Stimulated activated CD8-positive, alpha-beta memory T cell treated with anti-CD3 and anti-CD28 coated beads, Interleukin-12 subunit alpha, Interleukin-12 subunit beta, amount 100 ng/mL, for 1 hour (primary cell): ENCODE data around the gene IFNB1.

Experiments used
- DNase-seq: peaks from one replicate; pipeline ENCODE4 v3.0.0-alpha.2; 2020; ENCODE audit warnings: low read depth

The IFNB1 gene

DNA sequence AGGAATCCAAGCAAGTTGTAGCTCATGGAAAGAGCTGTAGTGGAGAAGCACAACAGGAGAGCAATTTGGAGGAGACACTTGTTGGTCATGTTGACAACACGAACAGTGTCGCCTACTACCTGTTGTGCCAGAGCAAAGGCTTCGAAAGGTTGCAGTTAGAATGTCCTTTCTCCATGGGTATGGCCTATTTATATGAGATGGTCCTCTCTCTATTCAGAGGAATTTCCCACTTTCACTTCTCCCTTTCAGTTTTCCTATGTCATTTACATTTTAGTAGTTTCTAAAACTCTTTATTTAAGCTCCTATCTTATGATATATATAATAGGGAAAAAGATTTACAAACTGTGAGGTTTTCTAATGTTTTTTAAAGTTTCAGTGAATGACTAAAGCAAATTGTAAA is at the start of gene IFNB1:
IFNB1 (minus strand) TSS at position 162 of the 400 bp plus-strand sequence; CDS start at position 89, 73 bp downstream.
- DNase-seq = no peak

DNA sequence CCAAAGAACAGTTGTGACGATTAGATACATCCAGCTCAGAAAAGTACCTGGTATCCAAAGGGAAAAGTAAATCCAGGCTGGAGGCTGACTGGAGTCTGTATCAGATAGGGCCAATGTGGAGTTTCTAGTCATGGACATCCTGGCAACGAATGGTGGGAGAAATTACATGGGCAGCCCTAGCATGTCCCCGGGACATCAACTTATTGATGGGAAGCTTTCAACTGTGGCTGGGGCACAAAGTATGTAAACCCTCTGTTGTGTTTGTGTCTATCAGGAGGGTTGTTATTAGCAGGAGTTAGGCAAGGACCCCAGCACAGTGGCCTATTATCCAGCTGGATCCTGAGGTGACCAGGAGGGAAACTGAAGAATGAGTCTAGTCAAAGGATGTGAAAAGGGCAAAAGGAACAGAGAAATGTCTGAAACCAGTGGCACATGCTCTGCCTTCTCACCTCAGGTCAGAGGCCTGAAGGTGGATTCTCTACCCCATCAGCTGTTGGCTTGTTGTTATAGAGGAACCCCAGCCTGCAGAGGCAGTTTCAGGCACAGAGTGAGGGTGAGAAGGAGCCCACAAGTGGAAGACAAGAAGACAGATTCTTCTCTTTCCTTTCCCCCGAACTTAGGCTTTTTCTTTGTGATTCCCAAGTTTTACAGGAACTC is 44.0 kb upstream of the IFNB1 start:
- DNase-seq = no peak

DNA sequence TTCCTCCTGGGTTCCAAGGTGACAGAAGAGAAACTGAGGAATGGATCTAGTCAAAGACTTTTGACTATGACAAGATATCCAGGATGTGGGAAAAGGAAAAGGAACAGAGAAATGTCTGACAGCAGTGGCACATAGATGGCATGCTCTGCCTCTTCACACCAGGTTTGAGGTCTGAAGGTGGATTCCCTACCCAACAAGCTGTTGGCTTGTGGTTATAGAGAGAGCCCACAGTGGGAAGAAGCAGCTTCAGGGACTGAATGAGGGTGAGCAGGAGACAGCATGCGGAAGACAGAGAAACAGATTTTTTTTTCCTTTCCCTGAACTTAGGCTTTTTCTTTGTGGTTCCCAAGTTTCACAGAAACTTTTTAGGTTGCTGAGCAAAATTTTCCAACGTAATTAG is 43.3 kb upstream of the IFNB1 start:
- no peak for DNase-seq

DNA sequence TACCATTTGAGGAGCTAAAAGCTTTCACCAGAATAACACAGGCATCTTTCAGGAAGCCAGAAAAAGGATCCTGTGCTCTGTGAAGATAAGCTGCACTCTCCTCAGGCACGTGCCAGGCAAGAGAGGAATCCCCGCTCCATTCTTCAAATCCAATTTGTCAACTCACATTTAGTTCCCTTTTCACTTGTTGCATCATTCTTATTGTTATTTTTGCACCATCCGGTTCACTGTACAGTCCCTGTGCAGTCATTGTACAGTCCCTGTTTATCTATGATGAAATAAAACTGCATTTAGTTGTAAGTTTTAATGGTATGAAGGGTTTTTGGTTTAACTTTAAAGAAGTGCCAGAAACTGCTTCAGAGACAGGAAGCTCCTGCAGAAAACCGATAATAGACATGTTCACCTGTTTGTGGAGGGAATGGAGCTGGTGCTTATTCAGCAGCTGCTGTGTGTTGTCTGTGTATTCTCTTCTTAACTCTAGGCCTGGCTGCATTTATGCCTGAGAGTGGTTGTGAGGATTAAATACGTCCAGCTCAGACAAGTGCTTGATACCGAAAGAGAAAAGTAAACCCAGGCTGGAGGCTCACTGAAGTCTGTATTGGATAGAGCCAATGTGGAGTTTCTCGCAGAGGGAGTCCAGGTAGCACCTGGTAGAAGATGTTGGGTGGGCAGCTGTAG is 41.5 kb upstream of the IFNB1 start:
- no peak for DNase-seq

DNA sequence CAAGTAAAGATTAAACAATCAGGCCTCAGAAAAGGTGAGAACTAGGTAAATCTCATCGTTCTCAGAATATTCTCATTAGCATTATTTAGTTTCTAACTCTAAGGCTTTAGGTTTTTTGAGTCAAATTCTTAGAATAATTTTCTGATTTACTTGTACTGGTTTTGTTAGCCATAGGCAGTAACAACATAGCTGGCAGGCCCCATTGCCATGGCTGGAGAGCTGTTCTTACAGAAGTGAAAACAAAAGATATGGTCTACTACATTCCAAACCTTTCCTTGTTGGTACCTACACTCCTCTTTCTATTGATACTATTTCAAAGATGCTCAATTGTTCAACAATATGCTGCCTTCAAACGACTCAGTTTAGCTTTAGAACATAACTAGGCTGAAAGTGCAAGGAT is 36.6 kb upstream of the IFNB1 start:
- no peak for DNase-seq

DNA sequence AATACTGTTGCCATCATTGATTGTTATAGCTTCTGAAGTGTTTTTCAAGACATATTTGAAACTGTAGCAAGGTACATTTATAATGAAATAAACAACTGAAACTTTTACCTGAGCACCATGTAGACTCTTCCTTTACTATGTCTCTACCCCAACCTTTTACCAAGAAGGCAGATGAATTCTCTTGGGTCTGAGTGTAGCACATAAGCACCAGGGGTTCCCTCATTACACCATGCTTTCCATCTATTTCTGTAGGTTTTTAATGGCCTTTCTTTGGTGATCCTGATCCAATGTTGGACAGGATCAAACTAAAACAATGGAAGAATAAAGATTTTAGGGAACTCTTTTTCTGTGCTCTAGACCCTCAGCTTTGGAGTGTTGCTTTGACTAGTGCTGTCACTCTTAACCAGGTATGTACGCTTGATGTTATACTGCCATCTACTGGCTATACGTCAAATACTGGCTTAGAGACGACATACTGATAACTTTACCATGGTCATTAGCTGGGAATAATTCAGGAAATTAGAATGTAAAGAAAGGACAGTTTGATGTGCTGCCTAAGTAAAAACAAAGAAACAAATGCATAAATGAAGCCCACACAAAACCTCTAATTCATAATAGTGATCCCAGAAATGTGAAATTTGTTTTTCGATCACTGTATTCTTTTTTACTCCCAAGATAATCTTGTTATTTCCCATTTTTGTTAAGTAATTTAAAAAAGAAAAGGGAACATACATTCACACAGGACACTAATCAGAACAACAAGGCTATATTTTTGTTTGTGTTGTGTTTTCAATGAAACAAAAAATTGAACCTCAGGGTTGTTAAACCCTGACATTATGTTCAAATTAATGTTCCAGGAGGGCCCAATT is 33.2 kb upstream of the IFNB1 start:
- DNase-seq = no peak

DNA sequence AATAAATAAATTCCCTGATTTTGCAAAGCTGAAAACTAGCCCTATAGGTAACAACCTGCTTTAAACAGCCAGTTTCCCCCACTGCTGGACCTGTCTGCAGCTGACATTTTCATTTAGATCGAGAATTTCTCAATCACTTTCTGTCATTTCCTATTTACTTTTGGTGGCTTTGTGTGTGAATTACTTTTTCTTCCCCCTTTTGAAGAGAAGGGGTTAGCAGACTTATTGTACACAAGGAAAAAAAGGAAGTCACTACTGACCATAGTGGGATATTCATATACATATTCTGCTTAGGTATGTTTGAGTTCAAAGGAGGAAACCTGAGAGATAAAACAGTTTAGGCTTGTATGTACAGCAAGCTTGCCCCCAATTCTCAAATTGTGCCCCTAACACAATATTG is 27.0 kb upstream of the IFNB1 start:
- DNase-seq = no peak

DNA sequence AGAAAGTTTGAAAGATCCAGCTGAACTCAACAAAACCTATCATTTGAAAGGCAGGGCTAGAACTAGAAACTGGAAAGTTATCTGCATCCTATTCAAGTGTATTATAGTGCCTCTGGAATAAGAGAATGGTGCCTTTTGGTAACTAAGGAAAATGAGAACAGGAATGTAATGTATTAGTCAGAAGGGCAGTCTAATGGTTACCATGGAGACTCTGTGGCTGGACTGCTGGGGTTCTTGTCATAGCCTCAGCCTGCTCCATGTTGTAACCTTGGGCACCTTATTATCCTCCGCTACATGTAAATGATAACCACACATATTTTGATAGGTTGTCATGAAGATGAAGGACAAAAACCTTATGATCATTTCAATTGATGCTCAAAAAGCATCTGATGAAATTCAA is 24.6 kb upstream of the IFNB1 start:
- no peak for DNase-seq

- DNase-seq = no peak
These were observed 20.1 kb upstream of the IFNB1 start for GRCh38 chr9:21097817-21098216.

GRCh38 chr9:21096901-21097255 is 19.1 kb upstream of the IFNB1 start:
- no peak for DNase-seq

DNA sequence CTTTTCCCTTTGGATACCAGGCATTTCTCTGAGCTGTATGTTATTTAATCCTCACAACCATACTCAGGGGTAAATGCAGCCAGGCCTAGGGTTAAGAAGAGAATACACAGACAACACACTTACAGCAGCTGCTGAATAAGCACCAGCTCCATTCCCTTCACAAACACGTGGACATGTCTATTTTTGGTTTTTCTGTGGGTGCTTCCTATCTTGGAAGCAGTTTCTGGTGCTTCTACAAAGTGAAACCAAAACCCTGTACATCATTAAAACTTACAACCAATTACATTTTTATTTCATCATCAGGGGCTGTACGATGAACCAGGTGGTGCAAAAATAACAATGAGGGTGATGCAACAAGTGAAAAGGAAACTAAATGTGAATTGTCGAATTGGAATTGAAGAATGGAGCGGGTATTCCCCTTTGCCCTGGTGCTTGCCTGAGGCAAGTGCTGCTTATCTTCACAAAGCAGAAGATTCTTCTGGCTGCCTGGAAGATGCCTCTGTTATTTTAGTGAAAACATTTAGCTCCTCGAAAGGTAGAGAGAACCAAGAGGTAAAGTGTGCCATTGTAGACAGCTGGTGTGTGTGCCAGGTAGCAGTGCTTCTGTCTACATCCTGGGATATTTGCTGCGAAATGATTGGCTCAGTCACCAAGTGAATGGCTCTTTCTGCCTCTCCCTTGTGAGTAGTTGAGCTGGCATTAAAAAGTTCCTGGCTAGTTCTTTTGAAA is 18.6 kb upstream of the IFNB1 start:
- DNase-seq = no peak

- no peak for DNase-seq
These were observed 17.8 kb upstream of the IFNB1 start for GRCh38 chr9:21095561-21095960.

- no peak for DNase-seq
These were observed 8.8 kb upstream of the IFNB1 start for GRCh38 chr9:21086538-21086937.

DNA sequence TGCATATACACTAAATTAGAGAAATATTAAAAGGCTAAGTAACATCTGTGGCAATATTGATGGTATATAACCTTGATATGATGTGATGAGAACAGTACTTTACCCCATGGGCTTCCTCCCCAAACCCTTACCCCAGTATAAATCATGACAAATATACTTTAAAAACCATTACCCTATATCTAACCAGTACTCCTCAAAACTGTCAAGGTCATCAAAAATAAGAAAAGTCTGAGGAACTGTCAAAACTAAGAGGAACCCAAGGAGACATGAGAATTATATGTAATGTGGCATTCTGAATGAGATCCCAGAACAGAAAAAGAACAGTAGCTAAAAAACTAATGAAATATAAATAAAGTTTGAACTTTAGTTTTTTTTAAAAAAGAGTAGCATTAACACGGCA is 7.3 kb upstream of the IFNB1 start:
- DNase-seq = no peak

DNA sequence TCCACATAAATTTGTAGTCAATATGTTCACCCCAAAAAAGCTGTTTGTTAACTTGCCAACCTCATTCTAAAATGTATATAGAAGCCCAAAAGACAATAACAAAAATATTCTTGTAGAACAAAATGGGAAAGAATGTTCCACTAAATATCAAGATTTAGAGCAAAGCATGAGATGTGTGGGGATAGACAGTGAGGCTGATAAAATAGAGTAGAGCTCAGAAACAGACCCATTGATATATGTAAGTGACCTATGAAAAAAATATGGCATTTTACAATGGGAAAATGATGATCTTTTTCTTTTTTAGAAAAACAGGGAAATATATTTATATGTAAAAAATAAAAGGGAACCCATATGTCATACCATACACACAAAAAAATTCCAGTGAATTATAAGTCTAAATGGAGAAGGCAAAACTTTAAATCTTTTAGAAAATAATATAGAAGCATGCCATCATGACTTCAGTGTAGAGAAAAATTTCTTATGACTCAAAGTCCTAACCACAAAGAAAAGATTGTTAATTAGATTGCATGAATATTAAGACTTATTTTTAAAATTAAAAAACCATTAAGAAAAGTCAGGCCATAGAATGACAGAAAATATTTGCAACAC is 6.6 kb upstream of the IFNB1 start:
- no peak for DNase-seq

DNA sequence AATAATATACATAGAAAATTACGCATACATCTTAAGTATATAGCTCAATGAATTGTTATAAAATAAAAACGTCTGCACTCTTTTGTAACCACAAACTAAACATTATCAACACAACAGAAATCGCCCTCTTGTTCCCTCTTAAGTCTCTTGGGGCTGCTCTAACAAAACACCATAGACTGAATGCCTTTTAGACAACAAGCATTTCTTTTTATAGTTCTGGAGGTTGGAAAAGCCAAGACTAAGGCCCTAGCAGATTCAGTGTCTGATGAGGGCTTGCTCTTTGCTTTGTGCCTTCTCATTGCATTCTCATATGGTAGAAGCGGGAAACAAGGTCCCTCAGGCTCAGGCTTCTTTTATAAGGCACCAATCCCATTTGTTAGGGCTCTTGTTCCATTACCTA is 4.9 kb upstream of the IFNB1 start:
- no peak for DNase-seq

GRCh38 chr9:21081999-21082398 is 4.3 kb upstream of the IFNB1 start:
- DNase-seq = no peak

- DNase-seq = no peak
These were observed 3.7 kb upstream of the IFNB1 start for GRCh38 chr9:21081451-21081850.

DNA sequence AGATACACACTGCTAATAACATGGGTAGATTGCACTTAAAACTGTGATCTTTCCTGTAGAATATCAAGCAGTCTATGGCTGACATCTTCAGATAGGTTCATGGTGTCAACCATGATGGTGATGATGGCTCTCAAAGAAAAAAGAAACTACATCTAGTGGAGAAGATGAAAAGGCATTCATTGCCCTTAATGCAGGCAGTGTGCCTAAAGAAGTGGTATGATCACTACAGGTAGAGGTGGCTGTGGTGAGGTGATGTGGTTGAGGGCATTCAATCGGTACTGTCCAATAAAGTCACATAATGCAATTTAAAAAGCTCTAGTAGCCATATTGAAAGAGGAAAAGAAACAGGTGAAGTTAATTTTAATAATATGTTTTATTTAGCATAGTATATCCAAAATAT is 3.1 kb upstream of the IFNB1 start:
- no peak for DNase-seq

DNA sequence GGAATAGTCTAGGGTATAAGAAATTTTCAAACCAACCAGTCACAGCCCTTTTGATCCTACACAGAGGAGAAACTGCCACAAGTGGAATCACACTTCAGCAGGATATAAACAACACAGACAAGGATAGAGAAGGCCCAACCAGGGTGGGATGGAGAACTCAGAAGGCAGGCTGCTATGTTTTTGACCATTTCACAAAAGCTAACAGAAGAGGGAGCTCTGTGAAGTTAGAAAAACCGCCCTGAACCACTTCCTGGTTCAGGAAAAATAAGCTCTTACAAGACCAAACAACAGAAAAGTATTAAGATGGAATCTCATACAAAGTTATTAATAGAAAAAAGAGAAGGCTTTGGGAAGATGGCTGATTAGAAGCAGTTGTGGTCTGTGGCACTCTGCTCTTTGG is 960 bp upstream of the IFNB1 start:
- DNase-seq = no peak

DNA sequence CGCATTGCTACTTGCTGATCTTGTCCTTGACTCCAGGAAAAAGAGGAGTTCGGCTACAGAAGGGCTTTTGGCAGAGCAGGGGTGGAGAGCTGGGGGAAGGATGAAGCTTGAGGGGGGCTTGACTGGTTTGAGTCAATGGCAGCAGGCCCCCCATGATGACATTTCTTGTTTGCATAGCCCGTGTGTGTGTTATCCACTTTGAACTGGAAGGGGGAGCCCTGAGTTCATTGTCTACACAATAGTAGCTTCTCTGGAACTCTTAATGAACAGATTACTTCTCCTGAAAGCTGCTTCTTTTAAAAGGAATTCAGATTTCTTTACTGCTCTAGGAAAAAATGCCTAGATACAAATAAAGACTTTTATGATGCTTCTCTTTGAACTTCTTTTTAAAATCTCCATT is 2.3 kb downstream of the IFNB1 start:
- DNase-seq = no peak

DNA sequence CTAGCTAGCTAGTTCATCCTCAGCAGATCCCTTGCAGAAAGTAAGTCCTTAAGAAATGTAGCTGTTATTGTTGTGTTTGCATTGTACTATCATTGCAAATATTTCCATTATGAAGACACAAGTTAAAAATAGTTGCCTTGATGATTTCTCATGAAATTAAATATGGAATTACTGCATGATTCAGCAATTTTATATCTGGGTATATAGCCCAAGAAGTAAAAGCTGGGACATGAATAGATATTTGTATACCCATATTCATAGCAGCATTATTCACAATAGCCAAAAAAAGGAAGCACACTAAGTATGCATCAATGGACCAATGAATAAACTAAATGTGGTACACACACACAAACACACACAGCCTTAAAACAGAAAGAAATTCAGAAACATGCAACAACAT is 6.8 kb downstream of the IFNB1 start:
- DNase-seq = no peak
